ENCODE data around the gene CCR9.

CCR9 gene

GRCh38 chr3:45946307-45946706 lies 60.0 kb downstream of the CCR9 start:
- H4K20me1 ChIP-seq (ENCODE audit: low read depth, low read length): no peaks in the 10 kb centered on the region
- no peaks in the 10 kb centered on the region for H3K9me2 ChIP-seq (replicated peaks; ENCODE audit: insufficient read depth, low read length)
- no peak overlapping the region for H3K4me2 ChIP-seq (ENCODE audit: low read depth, low read length, poor library complexity, severe bottlenecking)
- no peak overlapping the region for H2AFZ ChIP-seq (ENCODE audit: low read depth, low read length, severe bottlenecking)
- TF ChIP-seq EZH2phosphoT487 (conservative IDR thresholded peaks at IDR 0.05; ENCODE audit: low read length) (no peak), CTCF (IDR thresholded peaks at IDR 0.05; ENCODE audit: insufficient read depth, low read length, poor library complexity, severe bottlenecking) (no peak)
- no peak overlapping the region for H3K27ac ChIP-seq (ENCODE audit: low read depth, low read length)
- H3K4me3 ChIP-seq (ENCODE audit: insufficient read depth, low read length, poor library complexity, severe bottlenecking): no peak overlapping the region
- H3K9me3 ChIP-seq (ENCODE audit: insufficient read depth, low read length): no peaks in the 10 kb centered on the region
- H3K27me3 ChIP-seq (ENCODE audit: low read length): no peaks in the 10 kb centered on the region
- no peaks in the 10 kb centered on the region for H3K79me2 ChIP-seq (ENCODE audit: insufficient read depth, low read length)
- no peaks in the 10 kb centered on the region for H3K36me3 ChIP-seq (ENCODE audit: low read length)
- no peak overlapping the region for H3K9ac ChIP-seq (ENCODE audit: low read length)
- no peaks in the 10 kb centered on the region for H3F3A ChIP-seq (ENCODE audit: insufficient read depth)

- Histone ChIP-seq H3K27ac (ENCODE audit: low read depth, low read length) (no peak overlapping the region), H3K36me3 (ENCODE audit: low read length) (no peaks in the 10 kb centered on the region)
- no peak for TF ChIP-seq CTCF (IDR thresholded peaks at IDR 0.05; ENCODE audit: insufficient read depth, low read length, poor library complexity, severe bottlenecking)
- no peak for TF ChIP-seq EZH2phosphoT487 (conservative IDR thresholded peaks at IDR 0.05; ENCODE audit: low read length)
Observed at GRCh38 chr3:45946875-45947274, 60.5 kb downstream of the CCR9 start.

GRCh38 chr3:45947361-45947760 lies 61.0 kb downstream of the CCR9 start:
- no peak overlapping the region for H3K4me2 ChIP-seq (ENCODE audit: low read depth, low read length, poor library complexity, severe bottlenecking)
- H2AFZ ChIP-seq (ENCODE audit: low read depth, low read length, severe bottlenecking): no peak overlapping the region
- no peaks in the 10 kb centered on the region for H3K9me3 ChIP-seq (ENCODE audit: insufficient read depth, low read length)
- H3K9me2 ChIP-seq (replicated peaks; ENCODE audit: insufficient read depth, low read length): no peaks in the 10 kb centered on the region
- no peaks in the 10 kb centered on the region for H3K79me2 ChIP-seq (ENCODE audit: insufficient read depth, low read length)
- no peaks in the 10 kb centered on the region for H4K20me1 ChIP-seq (ENCODE audit: low read depth, low read length)
- no peak for TF ChIP-seq EZH2phosphoT487 (conservative IDR thresholded peaks at IDR 0.05; ENCODE audit: low read length)
- no peak for TF ChIP-seq CTCF (IDR thresholded peaks at IDR 0.05; ENCODE audit: insufficient read depth, low read length, poor library complexity, severe bottlenecking)
- H3K27me3 ChIP-seq (ENCODE audit: low read length): no peaks in the 10 kb centered on the region
- H3K4me3 ChIP-seq (ENCODE audit: insufficient read depth, low read length, poor library complexity, severe bottlenecking): no peak overlapping the region
- H3F3A ChIP-seq (ENCODE audit: insufficient read depth): no peaks in the 10 kb centered on the region
- no peak overlapping the region for H3K9ac ChIP-seq (ENCODE audit: low read length)
- H3K36me3 ChIP-seq (ENCODE audit: low read length): no peaks in the 10 kb centered on the region
- H3K27ac ChIP-seq (ENCODE audit: low read depth, low read length): no peak overlapping the region

More at GRCh38 chr3:45946875-45947274, 60.5 kb downstream of the CCR9 start:
- Histone ChIP-seq H3F3A (ENCODE audit: insufficient read depth) (no peaks in the 10 kb centered on the region), H3K4me2 (ENCODE audit: low read depth, low read length, poor library complexity, severe bottlenecking) (no peak overlapping the region), H4K20me1 (ENCODE audit: low read depth, low read length) (no peaks in the 10 kb centered on the region), H3K9me2 (replicated peaks; ENCODE audit: insufficient read depth, low read length) (no peaks in the 10 kb centered on the region), H3K9me3 (ENCODE audit: insufficient read depth, low read length) (no peaks in the 10 kb centered on the region), H3K9ac (ENCODE audit: low read length) (no peak overlapping the region), H3K79me2 (ENCODE audit: insufficient read depth, low read length) (no peaks in the 10 kb centered on the region), H2AFZ (ENCODE audit: low read depth, low read length, severe bottlenecking) (no peak overlapping the region), H3K4me3 (ENCODE audit: insufficient read depth, low read length, poor library complexity, severe bottlenecking) (no peak overlapping the region), H3K27me3 (ENCODE audit: low read length) (no peaks in the 10 kb centered on the region)
